ENCODE results near the gene DUS1L. TPM values are rescaled to one million over a fixed set of nuclear protein-coding genes. Genes with fewer than 3 reads are reported as not detected.
"Not testable (repeated sequence)": the region's sequence is repeated elsewhere in the genome, so short reads cannot be mapped to it uniquely, and the experiment has no call there.

DUS1L gene
- total and polyA plus RNA-seq, 9 donors: 15.0 to 72.4 (median 62.5) TPM

DNA sequence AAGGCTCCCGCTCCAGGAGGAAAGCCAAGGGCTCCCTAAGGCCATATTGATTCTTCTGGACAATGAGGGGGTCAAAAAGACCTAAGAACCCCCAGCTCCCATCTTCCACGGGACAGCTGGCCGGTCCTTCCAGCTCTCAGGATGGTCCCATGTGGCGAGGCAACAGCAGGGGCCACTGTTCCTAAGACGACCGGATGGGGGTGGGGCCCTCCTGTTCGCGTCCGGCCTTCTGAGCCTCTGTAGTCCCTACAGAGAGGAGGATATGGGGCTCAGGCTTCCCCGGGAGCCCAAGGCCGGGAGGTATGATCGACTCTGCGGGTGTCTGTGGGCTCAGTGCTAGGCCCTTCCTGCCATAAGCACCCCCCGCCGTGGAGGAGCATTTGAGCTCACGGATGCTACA lies 22.1 kb downstream of the DUS1L start:
- no peaks in the 10 kb centered on the region for H3K9me3 ChIP-seq
- H3K4me3 ChIP-seq: no peak overlapping the region
- WGBS, 3 donors: 61 to 70% (median 67%) methylated on average over 12 to 16 of the region's 16 CpGs
- H3K27me3 ChIP-seq: no peaks in the 10 kb centered on the region
- TF ChIP-seq, protein P1, sequence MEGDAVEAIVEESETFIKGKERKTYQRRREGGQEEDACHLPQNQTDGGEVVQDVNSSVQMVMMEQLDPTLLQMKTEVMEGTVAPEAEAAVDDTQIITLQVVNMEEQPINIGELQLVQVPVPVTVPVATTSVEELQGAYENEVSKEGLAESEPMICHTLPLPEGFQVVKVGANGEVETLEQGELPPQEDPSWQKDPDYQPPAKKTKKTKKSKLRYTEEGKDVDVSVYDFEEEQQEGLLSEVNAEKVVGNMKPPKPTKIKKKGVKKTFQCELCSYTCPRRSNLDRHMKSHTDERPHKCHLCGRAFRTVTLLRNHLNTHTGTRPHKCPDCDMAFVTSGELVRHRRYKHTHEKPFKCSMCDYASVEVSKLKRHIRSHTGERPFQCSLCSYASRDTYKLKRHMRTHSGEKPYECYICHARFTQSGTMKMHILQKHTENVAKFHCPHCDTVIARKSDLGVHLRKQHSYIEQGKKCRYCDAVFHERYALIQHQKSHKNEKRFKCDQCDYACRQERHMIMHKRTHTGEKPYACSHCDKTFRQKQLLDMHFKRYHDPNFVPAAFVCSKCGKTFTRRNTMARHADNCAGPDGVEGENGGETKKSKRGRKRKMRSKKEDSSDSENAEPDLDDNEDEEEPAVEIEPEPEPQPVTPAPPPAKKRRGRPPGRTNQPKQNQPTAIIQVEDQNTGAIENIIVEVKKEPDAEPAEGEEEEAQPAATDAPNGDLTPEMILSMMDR (IDR thresholded peaks at IDR 0.05): no peak
- TF ChIP-seq POLR2A (IDR thresholded peaks at IDR 0.05) (no peak), EP300 (IDR thresholded peaks at IDR 0.05) (no peak)
- H3K4me1 ChIP-seq (ENCODE audit: insufficient read depth): no peaks in the 10 kb centered on the region
- intact Hi-C loops (cut with DNase I): no loop called here
- DNase-seq: no peak
- no peaks in the 10 kb centered on the region for H3K36me3 ChIP-seq
- no peak overlapping the region for H3K27ac ChIP-seq

GRCh38 chr17:82042649-82043048 lies 23.0 kb downstream of the DUS1L start:
- H3K27me3 ChIP-seq: no peaks in the 10 kb centered on the region
- no peak for DNase-seq
- H3K9me3 ChIP-seq: no peaks in the 10 kb centered on the region
- WGBS, 3 donors: 80 to 85% (median 83%) methylated on average over 9 of the region's 9 CpGs
- intact Hi-C loops (cut with DNase I): no loop called here
- H3K4me1 ChIP-seq (ENCODE audit: insufficient read depth): no peaks in the 10 kb centered on the region
- TF ChIP-seq POLR2A (IDR thresholded peaks at IDR 0.05): no peak
- TF ChIP-seq, protein P1 (IDR thresholded peaks at IDR 0.05): no peak
- TF ChIP-seq EP300 (IDR thresholded peaks at IDR 0.05): no peak
- no peak overlapping the region for H3K4me3 ChIP-seq
- H3K36me3 ChIP-seq: no peaks in the 10 kb centered on the region
- H3K27ac ChIP-seq: no peak overlapping the region

DNA sequence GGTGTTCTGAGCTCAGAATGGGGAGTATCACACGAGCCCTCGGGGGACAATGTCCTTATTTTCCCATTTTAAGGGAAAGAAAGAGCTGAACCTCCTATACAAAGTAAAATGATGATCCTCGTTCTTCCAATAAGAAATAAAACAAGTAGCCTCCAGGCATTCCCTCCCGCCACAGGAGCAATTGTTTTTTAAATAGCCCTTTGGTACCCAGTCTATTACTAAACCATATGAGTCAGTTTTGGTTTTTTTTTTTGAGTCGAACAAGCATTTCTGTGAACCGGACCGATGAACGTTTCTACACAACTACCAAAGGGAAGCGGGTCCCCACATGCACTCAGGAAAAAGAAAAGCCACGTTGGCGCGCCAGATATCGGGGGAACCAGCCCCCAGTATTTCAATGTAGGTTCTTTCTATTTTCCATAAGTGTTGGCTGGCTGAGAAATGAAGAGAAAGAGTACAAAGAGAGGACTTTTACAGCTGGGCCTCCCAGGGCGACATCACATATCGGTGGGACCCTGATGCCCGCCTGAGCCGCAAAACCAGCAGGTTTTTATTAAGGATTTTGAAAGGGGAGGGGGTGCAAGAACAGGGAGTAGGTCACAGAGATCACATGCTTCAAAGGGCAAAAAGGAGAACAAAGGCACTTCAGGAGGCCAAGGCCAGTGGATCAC lies 24.3 kb downstream of the DUS1L start:
- TF ChIP-seq, protein P1 (IDR thresholded peaks at IDR 0.05): no peak
- TF ChIP-seq EP300 (IDR thresholded peaks at IDR 0.05): no peak
- no peak for TF ChIP-seq POLR2A (IDR thresholded peaks at IDR 0.05)
- no peak overlapping the region for H3K4me3 ChIP-seq
- H3K27ac ChIP-seq: no peak overlapping the region
- H3K27me3 ChIP-seq: no peaks in the 10 kb centered on the region
- DNase-seq: no peak
- H3K36me3 ChIP-seq: no peaks in the 10 kb centered on the region
- H3K4me1 ChIP-seq (ENCODE audit: insufficient read depth): peaks cover 5% of the 10 kb centered on the region
- 83 to 88% (median 85%) methylated on average over 17 of the region's 17 CpGs for WGBS, 3 donors
- no peaks in the 10 kb centered on the region for H3K9me3 ChIP-seq
- intact Hi-C loops (cut with DNase I): no loop called here

DNA sequence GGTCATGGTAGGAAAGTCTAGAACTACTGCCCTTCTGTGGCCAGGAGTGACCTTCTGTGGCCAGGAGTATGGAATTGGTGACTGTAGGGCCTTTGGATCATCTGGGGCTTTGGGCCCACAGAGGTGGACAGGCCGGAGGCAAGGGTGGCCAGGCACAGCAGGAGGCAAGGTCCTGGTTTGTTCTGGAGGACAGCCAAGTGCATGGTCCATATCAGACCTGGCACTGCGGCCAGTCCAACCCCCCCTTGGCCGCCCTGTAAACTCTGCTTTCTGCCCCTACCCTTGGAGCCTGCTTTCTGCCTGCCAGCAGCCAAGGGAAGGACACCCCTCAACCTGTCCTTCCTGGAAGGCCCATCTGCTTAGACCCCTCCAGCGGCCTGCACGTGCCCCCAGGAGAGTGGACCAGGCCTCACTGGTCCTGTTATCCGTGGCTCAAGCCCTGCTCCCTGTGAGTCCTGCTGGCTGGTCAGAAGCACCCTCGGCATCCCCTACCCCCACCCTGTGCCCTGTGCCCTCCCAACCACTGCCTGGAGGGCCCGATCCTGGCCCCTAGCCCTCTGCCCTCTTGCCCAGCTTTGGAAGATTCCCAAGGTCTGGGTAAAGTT lies 25.8 kb downstream of the DUS1L start:
- no peak for TF ChIP-seq POLR2A (IDR thresholded peaks at IDR 0.05)
- TF ChIP-seq EP300 (IDR thresholded peaks at IDR 0.05): no peak
- TF ChIP-seq, protein P1 (IDR thresholded peaks at IDR 0.05): no peak
- no peak overlapping the region for H3K4me3 ChIP-seq
- intact Hi-C loops (cut with DNase I): no loop called here
- no peaks in the 10 kb centered on the region for H3K36me3 ChIP-seq
- WGBS, 3 donors: 83 to 95% (median 88%) methylated on average over 6 to 8 of the region's 8 CpGs
- DNase-seq: no peak
- no peaks in the 10 kb centered on the region for H3K27me3 ChIP-seq
- H3K4me1 ChIP-seq (ENCODE audit: insufficient read depth): peaks cover 8% of the 10 kb centered on the region
- no peak overlapping the region for H3K27ac ChIP-seq
- H3K9me3 ChIP-seq: no peaks in the 10 kb centered on the region

- H3K4me3 ChIP-seq; H3K9me3 ChIP-seq; H3K27ac ChIP-seq; H3K4me1 ChIP-seq (ENCODE audit: insufficient read depth); intact Hi-C loops (cut with DNase I); H3K36me3 ChIP-seq; H3K27me3 ChIP-seq: not testable (repeated sequence)
- WGBS, 3 donors: 42 to 58% (median 55%) methylated on average over 16 of the region's 16 CpGs
- peak in 1 of 5 donors; percentile 73 for DNase-seq
Observed at GRCh38 chr17:82038796-82039409, 26.7 kb downstream of the DUS1L start.
